IMR-90 (cell line): ENCODE data around the gene MSANTD7. TPM values are rescaled to one million over a fixed set of nuclear protein-coding genes. Genes with fewer than 3 reads are reported as not detected.

Source experiments
- ATAC-seq: fragments of 200-7000 bp; cut with Tn5 transposase; 2 replicates; pipeline ENCODE4 v1.9.1; 2020; ENCODE audit warnings: low read depth, mild to moderate bottlenecking, moderate library complexity
- BruUV-seq: library from RNA; stranded (reverse); fragments of 400-500 nt; replicated peaks from 2 replicates; lab custom pipeline; 2021; lab: Mats Ljungman, UMichigan
- CTCF ChIA-PET: fragments of 300-600 bp; formaldehyde crosslinking; extraction: SDS; loops from one replicate; lab custom pipeline; 2021; ENCODE audit warnings: antibody characterized with exemption; lab: Yijun Ruan, JAX
- POLR2A ChIA-PET: fragments of 300-600 bp; sonication (Branson Sonifier 250); formaldehyde crosslinking; loops from one replicate; lab custom pipeline; 2022; ENCODE audit warnings: antibody characterized with exemption; ENCODE audit not compliant: unreplicated experiment; lab: Charles Lee
- DNase-seq: peaks from one replicate; pipeline ENCODE4 v3.0.0; 2013
- H2AFZ ChIP-seq: replicated peaks from 2 replicates; pipeline ENCODE3; 2013; ENCODE audit warnings: low read length, mild to moderate bottlenecking; ENCODE audit not compliant: poor library complexity
- H2AK5ac ChIP-seq: 2 replicates; pipeline ENCODE4 v1.6.1; 2013; ENCODE audit warnings: low read depth, low read length, inconsistent platforms
- H2AK9ac ChIP-seq: replicated peaks from 2 replicates; pipeline ENCODE3; 2013; ENCODE audit warnings: mild to moderate bottlenecking, low read depth, low read length, moderate library complexity; ENCODE audit not compliant: poor library complexity
- H2BK120ac ChIP-seq: 2 replicates; pipeline ENCODE4 v1.6.1; 2013; ENCODE audit warnings: low read depth, low read length, inconsistent platforms
- H2BK15ac ChIP-seq: 3 replicates; pipeline ENCODE4 v1.6.1; 2013; ENCODE audit warnings: low read depth, low read length, inconsistent platforms
- H2BK20ac ChIP-seq: 2 replicates; pipeline ENCODE4 v1.6.1; 2013; ENCODE audit warnings: low read depth, mild to moderate bottlenecking, inconsistent platforms, low read length, moderate library complexity
- H2BK5ac ChIP-seq: 2 replicates; pipeline ENCODE4 v1.6.1; 2013; ENCODE audit warnings: mild to moderate bottlenecking, low read depth, low read length, inconsistent platforms; ENCODE audit not compliant: poor library complexity, severe bottlenecking
- H3K14ac ChIP-seq: replicated peaks from 2 replicates; pipeline ENCODE4 v1.6.1; 2013; ENCODE audit warnings: low read depth, low read length, inconsistent platforms
- H3K18ac ChIP-seq: 2 replicates; pipeline ENCODE4 v1.6.1; 2013; ENCODE audit warnings: low read depth, low read length, control low read depth
- H3K23ac ChIP-seq: 2 replicates; pipeline ENCODE4 v1.6.1; 2013; ENCODE audit warnings: low read depth, low read length, inconsistent platforms
- H3K27ac ChIP-seq: 2 replicates; pipeline ENCODE4 v1.5.1; 2013; ENCODE audit warnings: mild to moderate bottlenecking, control low read depth, low read length; ENCODE audit not compliant: insufficient read depth
- H3K27me3 ChIP-seq: 2 replicates; pipeline ENCODE4 v1.6.1; 2013; ENCODE audit warnings: low read length; ENCODE audit not compliant: control insufficient read depth, insufficient read depth
- H3K36me3 ChIP-seq: 2 replicates; pipeline ENCODE4 v1.6.1; 2013; ENCODE audit warnings: low read length, mixed read lengths; ENCODE audit not compliant: control insufficient read depth, insufficient read depth
- H3K4ac ChIP-seq: 2 replicates; pipeline ENCODE4 v1.6.1; 2013; ENCODE audit warnings: low read depth, low read length, inconsistent platforms
- H3K4me1 ChIP-seq: 2 replicates; pipeline ENCODE4 v1.6.1; 2013; ENCODE audit warnings: low read length, mixed read lengths; ENCODE audit not compliant: control insufficient read depth, insufficient read depth
- H3K4me2 ChIP-seq: 2 replicates; pipeline ENCODE4 v1.6.1; 2013; ENCODE audit warnings: low read depth, mild to moderate bottlenecking, control low read depth, low read length, moderate library complexity
- H3K4me3 ChIP-seq: 2 replicates; pipeline ENCODE4 v1.5.1; 2013; ENCODE audit warnings: low read depth, mild to moderate bottlenecking, control low read depth, low read length, moderate library complexity; ENCODE audit not compliant: insufficient read depth
- H3K56ac ChIP-seq: 2 replicates; pipeline ENCODE4 v1.6.1; 2013; ENCODE audit warnings: low read length, inconsistent platforms; ENCODE audit not compliant: insufficient read depth; ENCODE audit errors: extremely low read depth
- H3K79me1 ChIP-seq, 2 experiments: 2 replicates each; pipeline ENCODE4 v1.6.1; 2013; ENCODE audit warnings: low read length in 2 of 2, inconsistent platforms in 1 of 2, low read depth in 1 of 2
- H3K9ac ChIP-seq: 2 replicates; pipeline ENCODE4 v1.6.1; 2013; ENCODE audit warnings: low read depth, low read length, control low read depth
- H3K9me1 ChIP-seq: 2 replicates; pipeline ENCODE4 v1.6.1; 2013; ENCODE audit warnings: low read length, inconsistent platforms; ENCODE audit not compliant: insufficient read depth
- H3K9me3 ChIP-seq: 2 replicates; pipeline ENCODE4 v1.6.1; 2013; ENCODE audit warnings: low read length; ENCODE audit not compliant: control insufficient read depth, insufficient read depth
- H4K20me1 ChIP-seq: 2 replicates; pipeline ENCODE4 v1.6.1; 2013; ENCODE audit warnings: low read length, inconsistent platforms; ENCODE audit not compliant: insufficient read depth
- H4K5ac ChIP-seq: 2 replicates; pipeline ENCODE4 v1.6.1; 2013; ENCODE audit warnings: mild to moderate bottlenecking, low read depth, low read length, control low read depth
- H4K8ac ChIP-seq, 2 experiments: 2 replicates each; pipeline ENCODE4 v1.6.1; 2013; ENCODE audit warnings: low read depth in 2 of 2, low read length in 2 of 2, control low read depth in 1 of 2, inconsistent platforms in 1 of 2
- H4K91ac ChIP-seq: 2 replicates; pipeline ENCODE4 v1.6.1; 2013; ENCODE audit warnings: low read depth, low read length, inconsistent platforms; ENCODE audit not compliant: insufficient read depth
- BHLHE40 ChIP-seq: fragments of 150-350 bp; IDR thresholded peaks from 2 replicates; pipeline ENCODE4 v1.6.1; 2016; ENCODE audit warnings: mild to moderate bottlenecking, low read depth, low read length
- CHD1 ChIP-seq: IDR thresholded peaks from 2 replicates; pipeline ENCODE4 v1.6.1; 2012; ENCODE audit warnings: low read depth, low read length, improper control_type of control experiment
- CTCF ChIP-seq: conservative IDR thresholded peaks from 2 replicates; pipeline ENCODE4 v1.5.1; 2012; ENCODE audit warnings: mild to moderate bottlenecking, low read depth, low read length, improper control_type of control experiment
- FOS ChIP-seq: fragments of 150-350 bp; IDR thresholded peaks from 2 replicates; pipeline ENCODE4 v1.6.1; 2016; ENCODE audit warnings: low read depth, low read length
- MAFK ChIP-seq: IDR thresholded peaks from 2 replicates; pipeline ENCODE4 v1.6.1; 2012; ENCODE audit warnings: low read depth, low read length, improper control_type of control experiment
- MAZ ChIP-seq: IDR thresholded peaks from 2 replicates; pipeline ENCODE4 v1.6.1; 2012; ENCODE audit warnings: low read depth, mild to moderate bottlenecking, low read length, improper control_type of control experiment, moderate library complexity, borderline replicate concordance
- NFE2L2 ChIP-seq: fragments of 150-350 bp; IDR thresholded peaks from 2 replicates; pipeline ENCODE4 v1.6.1; 2016; ENCODE audit warnings: low read depth, mild to moderate bottlenecking, low read length
- RAD21 ChIP-seq: IDR thresholded peaks from 2 replicates; pipeline ENCODE4 v1.6.1; 2012; ENCODE audit warnings: low read length, improper control_type of control experiment
- RCOR1 ChIP-seq: IDR thresholded peaks from 2 replicates; pipeline ENCODE4 v1.6.1; 2012; ENCODE audit warnings: mild to moderate bottlenecking, low read length, improper control_type of control experiment; ENCODE audit not compliant: insufficient replicate concordance
- RFX5 ChIP-seq: IDR thresholded peaks from 2 replicates; pipeline ENCODE4 v1.8.0; 2012; ENCODE audit warnings: low read depth, mild to moderate bottlenecking, low read length, moderate library complexity
- SMC3 ChIP-seq: fragments of 150-350 bp; IDR thresholded peaks from 2 replicates; pipeline ENCODE4 v1.6.1; 2016; ENCODE audit warnings: low read depth, mild to moderate bottlenecking, antibody characterized with exemption, low read length, moderate library complexity
- WGBS, 2 experiments: methylation state at CpG; one replicate each; pipeline versions ENCODE4 v1.1.5 to v1.1.7; 2013; ENCODE audit warnings: missing lambda C conversion rate in 2 of 2; ENCODE audit not compliant: insufficient read length in 1 of 2; ENCODE audit errors: extremely low coverage in 2 of 2; 5-methylcytosine and 5-hydroxymethylcytosine counted together
- dilution Hi-C: fragments of 300-500 bp; cut with HindIII; formaldehyde crosslinking; loops from one replicate; pipeline ENCODE4 v1.14.3; 2018; ENCODE audit warnings: low sequenced_read_pairs; ENCODE audit not compliant: unreplicated experiment
- in situ Hi-C: fragments of 300-500 bp; cut with MboI; formaldehyde crosslinking; loops from 3 replicates; pipeline ENCODE4 v1.14.3; 2019; ENCODE audit warnings: low sequenced_read_pairs, inconsistent platforms, mixed read lengths
- intact Hi-C: fragments of 100-400 bp; cut with micrococcal nuclease; formaldehyde crosslinking; loops from 2 replicates; pipeline ENCODE4 v1.10.0; 2022
- polyA plus RNA-seq, 3 experiments: library from polyadenylated mRNA; depleted of rRNA; stranded (reverse); fragments of >200 nt; gene quantifications; 2 replicates each; pipeline ENCODE4 v1.2.3, GENCODE V29; 2012; ENCODE audit warnings: low replicate concordance in 1 of 3
- total RNA-seq: library from RNA; depleted of rRNA; stranded (reverse); fragments of >200 nt; gene quantifications from 2 replicates; pipeline ENCODE4 v1.2.3, GENCODE V29; 2012
- TF ChIP-seq, protein P1 (sequence below): fragments of 150-350 bp; IDR thresholded peaks from 2 replicates; pipeline ENCODE4 v1.6.1; 2016; ENCODE audit warnings: low read depth, mild to moderate bottlenecking, low read length, moderate library complexity, borderline replicate concordance

MSANTD7 gene
- total and polyA plus RNA-seq, 2 of the 4 experiments (the other 2 are of a cell fraction) = 4.7 to 16.0 TPM

- Histone ChIP-seq H3K79me1 (no peaks in the 10 kb centered on the region), H3K9me3 (no peaks in the 10 kb centered on the region), H3K56ac (no peak overlapping the region), H2BK20ac (no peak overlapping the region), H3K9ac (no peak overlapping the region), H3K18ac (no peak overlapping the region), H3K4me2 (no peak overlapping the region), H2AK5ac (no peak overlapping the region), H3K14ac (no peak overlapping the region), H4K91ac (no peak overlapping the region), H4K5ac (no peak overlapping the region), H3K4me3 (no peak overlapping the region), H4K20me1 (no peaks in the 10 kb centered on the region), H2AK9ac (no peak overlapping the region), H2BK5ac (no peak overlapping the region), H3K36me3 (no peaks in the 10 kb centered on the region), H3K4me1 (no peaks in the 10 kb centered on the region), H3K23ac (no peak overlapping the region), H3K4ac (no peak overlapping the region), H2BK120ac (no peak overlapping the region), H3K27me3 (peaks cover 18% of the 10 kb centered on the region), H2BK15ac (no peak overlapping the region), H3K27ac (no peak overlapping the region), H2AFZ (no peak overlapping the region), H3K9me1 (no peaks in the 10 kb centered on the region), H4K8ac (no peak overlapping the region)
- BruUV-seq = no TSS peak
- dilution Hi-C loops = no loop called here
- WGBS, 2 experiments = 59% methylated on average over 5 of the region's 5 CpGs; no CpG with 5 or more reads in 1 of the 2 experiments
- TF ChIP-seq NFE2L2 = no peak
- TF ChIP-seq SMC3 = no peak
- no peak for TF ChIP-seq CHD1
- TF ChIP-seq FOS = no peak
- TF ChIP-seq, protein P1, sequence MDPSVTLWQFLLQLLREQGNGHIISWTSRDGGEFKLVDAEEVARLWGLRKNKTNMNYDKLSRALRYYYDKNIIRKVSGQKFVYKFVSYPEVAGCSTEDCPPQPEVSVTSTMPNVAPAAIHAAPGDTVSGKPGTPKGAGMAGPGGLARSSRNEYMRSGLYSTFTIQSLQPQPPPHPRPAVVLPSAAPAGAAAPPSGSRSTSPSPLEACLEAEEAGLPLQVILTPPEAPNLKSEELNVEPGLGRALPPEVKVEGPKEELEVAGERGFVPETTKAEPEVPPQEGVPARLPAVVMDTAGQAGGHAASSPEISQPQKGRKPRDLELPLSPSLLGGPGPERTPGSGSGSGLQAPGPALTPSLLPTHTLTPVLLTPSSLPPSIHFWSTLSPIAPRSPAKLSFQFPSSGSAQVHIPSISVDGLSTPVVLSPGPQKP = no peak
- no peak for TF ChIP-seq RAD21
- no peak for TF ChIP-seq BHLHE40
- TF ChIP-seq MAZ = no peak
- no peak for TF ChIP-seq RCOR1
- no peak for TF ChIP-seq CTCF
- no peak for TF ChIP-seq MAFK
- no peak for TF ChIP-seq RFX5
- no peak for ATAC-seq
- intact Hi-C loops = no loop called here
- POLR2A ChIA-PET = no interaction called here
- in situ Hi-C loops = loop anchor here (25.0 kb wide), 1 partner anchor 614 kb away; no protein-coding TSS in a partner anchor
- DNase-seq = no peak
- CTCF ChIA-PET = interaction anchor here (0.6 kb wide), 1 partner anchor 1164 kb away, joined by 3 read pairs; no protein-coding TSS in a partner anchor
Measured at GRCh38 chr10:14801723-14802122, 36.4 kb upstream of the MSANTD7 start.
